ENCODE results near the gene ZNF14.
"Not testable (repeated sequence)": the region's sequence is repeated elsewhere in the genome, so short reads cannot be mapped to it uniquely, and the experiment has no call there.

ZNF14 gene

GRCh38 chr19:19732579-19733501 lies at the start of gene ZNF14:
Gene ZNF14, minus strand, starts transcription at chr19:19733112. Its CDS starts 154 bp downstream, at chr19:19732958.
- DNase-seq (ENCODE audit: low read depth in 2 of 2), result peak; percentile 88 to 93

GRCh38 chr19:19781791-19782190 lies 48.9 kb upstream of the ZNF14 start:
- not testable (repeated sequence) for DNase-seq (ENCODE audit: low read depth in 2 of 2)

- no peak for DNase-seq (ENCODE audit: low read depth in 2 of 2)
Measured at GRCh38 chr19:19778666-19779065, 45.8 kb upstream of the ZNF14 start.

- DNase-seq (ENCODE audit: low read depth in 2 of 2), result no peak
Measured at GRCh38 chr19:19777692-19778091, 44.8 kb upstream of the ZNF14 start.

GRCh38 chr19:19776206-19777008 lies 43.5 kb upstream of the ZNF14 start:
- DNase-seq (ENCODE audit: low read depth in 2 of 2), result peak; percentile 86 to 88

GRCh38 chr19:19775891-19776205 lies 42.9 kb upstream of the ZNF14 start:
- DNase-seq (ENCODE audit: low read depth in 2 of 2), result no peak

GRCh38 chr19:19774354-19775033 lies 41.6 kb upstream of the ZNF14 start:
- no peak for DNase-seq (ENCODE audit: low read depth in 2 of 2)

- DNase-seq (ENCODE audit: low read depth in 2 of 2), result not testable (repeated sequence)
Measured at GRCh38 chr19:19771963-19772362, 39.1 kb upstream of the ZNF14 start.

GRCh38 chr19:19769971-19770370 lies 37.1 kb upstream of the ZNF14 start:
- DNase-seq (ENCODE audit: low read depth in 2 of 2), result not testable (repeated sequence)

GRCh38 chr19:19758164-19758563 lies 25.3 kb upstream of the ZNF14 start:
- DNase-seq (ENCODE audit: low read depth in 2 of 2), result no peak

GRCh38 chr19:19752760-19753403 lies 20.0 kb upstream of the ZNF14 start:
- DNase-seq (ENCODE audit: low read depth in 2 of 2), result no peak

- DNase-seq (ENCODE audit: low read depth in 2 of 2), result no peak
Measured at GRCh38 chr19:19751846-19752245, 18.9 kb upstream of the ZNF14 start.

- DNase-seq (ENCODE audit: low read depth in 2 of 2), result no peak
Measured at GRCh38 chr19:19750842-19751790, 18.2 kb upstream of the ZNF14 start.

- DNase-seq (ENCODE audit: low read depth in 2 of 2), result no peak
Measured at GRCh38 chr19:19749908-19750841, 17.3 kb upstream of the ZNF14 start.

- DNase-seq (ENCODE audit: low read depth in 2 of 2), result no peak
Measured at GRCh38 chr19:19749117-19749907, 16.4 kb upstream of the ZNF14 start.

GRCh38 chr19:19748249-19748938 lies 15.5 kb upstream of the ZNF14 start:
- no peak for DNase-seq (ENCODE audit: low read depth in 2 of 2)

GRCh38 chr19:19747357-19748220 lies 14.7 kb upstream of the ZNF14 start:
- no peak for DNase-seq (ENCODE audit: low read depth in 2 of 2)

Data from stimulated activated CD4-positive, alpha-beta T cell treated with anti-CD3 and anti-CD28 coated beads, Interleukin-15, amount 100 ng/mL, for 48 hours (primary cell).